Measurements from ENCODE around the gene SLC16A10.

DNA sequence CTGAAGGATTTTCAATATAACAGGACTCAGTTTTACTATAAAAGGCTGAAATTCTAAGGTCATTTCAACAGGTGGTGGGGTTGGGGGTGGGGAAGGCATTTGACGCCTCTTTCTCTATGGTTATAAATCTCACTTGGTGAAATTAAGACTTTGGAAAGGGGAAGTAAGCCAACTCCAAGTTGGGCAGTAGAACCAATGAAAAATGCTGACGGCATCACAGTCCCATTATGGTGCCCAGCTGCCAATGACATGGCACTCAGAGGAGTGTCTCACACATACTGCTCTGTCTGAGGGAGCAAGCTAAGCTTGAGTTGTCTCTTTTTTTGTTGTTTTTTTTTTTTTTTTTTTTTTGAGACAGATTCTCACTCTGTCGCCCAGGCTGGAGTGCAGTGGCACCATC is 4.7 kb downstream of the SLC16A10 start:
- TF ChIP-seq, protein P1, sequence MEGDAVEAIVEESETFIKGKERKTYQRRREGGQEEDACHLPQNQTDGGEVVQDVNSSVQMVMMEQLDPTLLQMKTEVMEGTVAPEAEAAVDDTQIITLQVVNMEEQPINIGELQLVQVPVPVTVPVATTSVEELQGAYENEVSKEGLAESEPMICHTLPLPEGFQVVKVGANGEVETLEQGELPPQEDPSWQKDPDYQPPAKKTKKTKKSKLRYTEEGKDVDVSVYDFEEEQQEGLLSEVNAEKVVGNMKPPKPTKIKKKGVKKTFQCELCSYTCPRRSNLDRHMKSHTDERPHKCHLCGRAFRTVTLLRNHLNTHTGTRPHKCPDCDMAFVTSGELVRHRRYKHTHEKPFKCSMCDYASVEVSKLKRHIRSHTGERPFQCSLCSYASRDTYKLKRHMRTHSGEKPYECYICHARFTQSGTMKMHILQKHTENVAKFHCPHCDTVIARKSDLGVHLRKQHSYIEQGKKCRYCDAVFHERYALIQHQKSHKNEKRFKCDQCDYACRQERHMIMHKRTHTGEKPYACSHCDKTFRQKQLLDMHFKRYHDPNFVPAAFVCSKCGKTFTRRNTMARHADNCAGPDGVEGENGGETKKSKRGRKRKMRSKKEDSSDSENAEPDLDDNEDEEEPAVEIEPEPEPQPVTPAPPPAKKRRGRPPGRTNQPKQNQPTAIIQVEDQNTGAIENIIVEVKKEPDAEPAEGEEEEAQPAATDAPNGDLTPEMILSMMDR (IDR thresholded peaks at IDR 0.05): no peak
- no peak for TF ChIP-seq POLR2A (IDR thresholded peaks at IDR 0.05)

Data from Peyer's patch (tissue), 4 donors.